Tibial nerve (tissue), 4 donors: ENCODE results near the gene ADIRF.

Experiments used
- CTCF ChIP-seq, 5 experiments: fragments of 200-600 bp in 3 of 5; fragments of 450-650 bp in 2 of 5; sonication (generic) in 3 of 5; IDR thresholded peaks; one replicate each; pipeline ENCODE4 v1.5.1; 2016 to 2019; ENCODE audit warnings: antibody characterized with exemption in 5 of 5, mild to moderate bottlenecking in 3 of 5, moderate library complexity in 2 of 5
- EP300 ChIP-seq, 2 donors: sonication (generic); formaldehyde crosslinking; IDR thresholded peaks; one replicate each; pipeline ENCODE4 v1.6.1; 2017; ENCODE audit warnings: antibody characterized with exemption in 2 of 2, mild to moderate bottlenecking in 1 of 2
- POLR2A ChIP-seq, 2 donors: fragments of 450-650 bp; IDR thresholded peaks; one replicate each; pipeline ENCODE4 v1.6.1; 2017; ENCODE audit warnings: antibody characterized with exemption in 2 of 2, mild to moderate bottlenecking in 2 of 2, moderate library complexity in 2 of 2

DNA sequence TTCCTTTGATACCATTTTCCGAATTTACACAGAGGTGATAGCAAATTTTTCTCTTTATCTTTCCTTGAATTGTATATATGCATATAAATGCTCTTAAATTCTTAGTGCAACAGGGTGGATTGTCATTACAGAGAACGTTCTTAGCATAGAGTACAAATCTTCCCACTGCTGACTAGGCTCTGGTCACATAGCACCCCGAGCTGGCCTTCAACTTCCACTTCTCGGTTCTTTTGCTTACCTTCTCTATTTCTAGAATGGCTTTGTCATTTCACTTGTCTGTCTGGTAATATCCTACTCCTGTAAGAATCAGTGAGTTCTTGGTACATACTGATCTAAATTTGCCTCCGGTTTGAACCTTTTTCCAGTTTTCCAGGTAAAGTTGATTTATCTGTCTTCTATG, 13.4 kb downstream of the ADIRF start:
- TF ChIP-seq CTCF (IDR thresholded peaks at IDR 0.05): no peak
- no peak for TF ChIP-seq POLR2A (IDR thresholded peaks at IDR 0.05)
- TF ChIP-seq EP300 (IDR thresholded peaks at IDR 0.05): no peak
